Measurements from ENCODE around the gene TBC1D20. TPM values are rescaled to one million over a fixed set of nuclear protein-coding genes. Genes with fewer than 3 reads are reported as not detected.

TBC1D20 gene
- total RNA-seq, 8 experiments from 2014 or later = 13.1 to 31.4 (median 20.3) TPM

- Histone ChIP-seq H3K27ac (no peak overlapping the region), H3K4me3 (no peak overlapping the region), H3K4me1 (replicated peaks in 1 of 2) (no peaks in the 10 kb centered on the region)
- in situ Hi-C loops (cut with MboI; ENCODE audit: low pct_unique_long_range_greater_than_20kb in 2 of 9, low sequenced_read_pairs in 9 of 9, unreplicated experiment in 9 of 9) = no loop called here
- peak in 1 of 8 experiments; percentile 7 for ATAC-seq (replicated peaks in 6 of 8)
- WGBS, 10 experiments = 50 to 100% (median 93%) methylated on average over 1 to 4 of the region's 8 CpGs; no CpG with 5 or more reads in 4 of the 10 experiments
These were observed 43.4 kb downstream of the TBC1D20 start for GRCh38 chr20:418858-419365.

GRCh38 chr20:417801-418342, 44.5 kb downstream of the TBC1D20 start:
- in situ Hi-C loops (cut with MboI; ENCODE audit: low pct_unique_long_range_greater_than_20kb in 2 of 9, low sequenced_read_pairs in 9 of 9, unreplicated experiment in 9 of 9) = no loop called here
- 88 to 100% (median 100%) methylated on average over 1 to 11 of the region's 12 CpGs; no CpG with 5 or more reads in 5 of the 10 experiments for WGBS, 10 experiments
- Histone ChIP-seq H3K4me1 (replicated peaks in 1 of 2) (no peaks in the 10 kb centered on the region), H3K27ac (no peak overlapping the region), H3K4me3 (no peak overlapping the region)
- no peak for ATAC-seq (replicated peaks in 6 of 8)

GRCh38 chr20:416950-417800, 45.2 kb downstream of the TBC1D20 start:
- ATAC-seq (replicated peaks in 6 of 8) = no peak
- in situ Hi-C loops (cut with MboI; ENCODE audit: low pct_unique_long_range_greater_than_20kb in 2 of 9, low sequenced_read_pairs in 9 of 9, unreplicated experiment in 9 of 9) = no loop called here
- H3K4me1 ChIP-seq (replicated peaks in 1 of 2) = no peaks in the 10 kb centered on the region
- WGBS, 10 experiments = 50 to 87% (median 77%) methylated on average over 1 to 7 of the region's 13 CpGs; no CpG with 5 or more reads in 5 of the 10 experiments
- H3K4me3 ChIP-seq = no peak overlapping the region
- H3K27ac ChIP-seq = no peak overlapping the region

GRCh38 chr20:415820-416322, 46.5 kb downstream of the TBC1D20 start:
- no peak overlapping the region for H3K4me3 ChIP-seq
- in situ Hi-C loops (cut with MboI; ENCODE audit: low pct_unique_long_range_greater_than_20kb in 2 of 9, low sequenced_read_pairs in 9 of 9, unreplicated experiment in 9 of 9) = no loop called here
- H3K27ac ChIP-seq = no peak overlapping the region
- H3K4me1 ChIP-seq (replicated peaks in 1 of 2) = no peaks in the 10 kb centered on the region
- ATAC-seq (replicated peaks in 6 of 8) = no peak
- 65 to 100% (median 93%) methylated on average over 1 to 10 of the region's 13 CpGs for WGBS, 10 experiments

GRCh38 chr20:414161-414560, 48.2 kb downstream of the TBC1D20 start:
- no peak overlapping the region for H3K4me3 ChIP-seq
- in situ Hi-C loops (cut with MboI; ENCODE audit: low pct_unique_long_range_greater_than_20kb in 2 of 9, low sequenced_read_pairs in 9 of 9, unreplicated experiment in 9 of 9) = no loop called here
- H3K4me1 ChIP-seq (replicated peaks in 1 of 2) = peaks cover 4 to 6% of the 10 kb centered on the region in 2 donors
- 46 to 100% (median 77%) methylated on average over 1 to 2 of the region's 2 CpGs for WGBS, 10 experiments
- ATAC-seq (replicated peaks in 6 of 8) = no peak
- H3K27ac ChIP-seq = no peak overlapping the region

GRCh38 chr20:412081-412480, 50.3 kb downstream of the TBC1D20 start:
- no peak for ATAC-seq (replicated peaks in 6 of 8)

GRCh38 chr20:409697-410559, 52.4 kb downstream of the TBC1D20 start:
- Histone ChIP-seq H3K27ac (no peak overlapping the region), H3K4me3 (peak overlapping the region in 4 of 5 donors; percentile 94 to 100 (median 96)), H3K4me1 (replicated peaks in 1 of 2) (peaks cover 8 to 12% of the 10 kb centered on the region in 2 donors)
- no peak for ATAC-seq (replicated peaks in 6 of 8)
- WGBS, 10 experiments = 83 to 95% (median 90%) methylated on average over 3 to 13 of the region's 14 CpGs
- in situ Hi-C loops (cut with MboI; ENCODE audit: low pct_unique_long_range_greater_than_20kb in 2 of 9, low sequenced_read_pairs in 9 of 9, unreplicated experiment in 9 of 9) = no loop called here

More at GRCh38 chr20:412081-412480, 50.3 kb downstream of the TBC1D20 start:
- Histone ChIP-seq H3K4me1 (replicated peaks in 1 of 2) (peaks cover 7 to 8% of the 10 kb centered on the region in 2 donors), H3K4me3 (no peak overlapping the region), H3K27ac (no peak overlapping the region)
- WGBS, 10 experiments = 74 to 100% (median 91%) methylated on average over 1 to 3 of the region's 3 CpGs; no CpG with 5 or more reads in 2 of the 10 experiments
- in situ Hi-C loops (cut with MboI; ENCODE audit: low pct_unique_long_range_greater_than_20kb in 2 of 9, low sequenced_read_pairs in 9 of 9, unreplicated experiment in 9 of 9) = no loop called here

- Histone ChIP-seq H3K4me3 (peak overlapping the region; percentile 94 to 100 (median 97)), H3K27ac (peak overlapping the region; percentile 97), H3K4me1 (replicated peaks in 1 of 2) (peaks cover 8 to 12% of the 10 kb centered on the region in 2 donors)
- in situ Hi-C loops (cut with MboI; ENCODE audit: low pct_unique_long_range_greater_than_20kb in 2 of 9, low sequenced_read_pairs in 9 of 9, unreplicated experiment in 9 of 9) = no loop called here
- 17 to 83% (median 30%) methylated on average over 1 to 6 of the region's 7 CpGs; no CpG with 5 or more reads in 1 of the 10 experiments for WGBS, 10 experiments
- peak in 1 of 8 experiments; percentile 3 for ATAC-seq (replicated peaks in 6 of 8)
These were observed 53.3 kb downstream of the TBC1D20 start for GRCh38 chr20:408843-409696.

- WGBS, 10 experiments = 0% methylated on average over 1 of the region's 87 CpGs; no CpG with 5 or more reads in 8 of the 10 experiments
- in situ Hi-C loops (cut with MboI; ENCODE audit: low pct_unique_long_range_greater_than_20kb in 2 of 9, low sequenced_read_pairs in 9 of 9, unreplicated experiment in 9 of 9) = no loop called here
These were observed 54.1 kb downstream of the TBC1D20 start, which contains the start of gene RBCK1 for GRCh38 chr20:407953-408842. Gene RBCK1 (plus strand): TSS chr20:408299. CDS start chr20:408758, 459 bp downstream.

GRCh38 chr20:407133-407952, 55.0 kb downstream of the TBC1D20 start:
- ATAC-seq (replicated peaks in 6 of 8) = peak; percentile 74 to 90 (median 86)
- Histone ChIP-seq H3K4me3 (peak overlapping the region; percentile 94 to 100 (median 97)), H3K4me1 (replicated peaks in 1 of 2) (peaks cover 10 to 14% of the 10 kb centered on the region in 2 donors), H3K27ac (peak overlapping the region; percentile 97)
- 0 to 34% (median 9%) methylated on average over 4 to 22 of the region's 45 CpGs; no CpG with 5 or more reads in 1 of the 10 experiments for WGBS, 10 experiments
- in situ Hi-C loops (cut with MboI; ENCODE audit: low pct_unique_long_range_greater_than_20kb in 2 of 9, low sequenced_read_pairs in 9 of 9, unreplicated experiment in 9 of 9) = no loop called here

More at GRCh38 chr20:407953-408842, 54.1 kb downstream of the TBC1D20 start, which contains the start of gene RBCK1:
- peak within 1 kb of the TSS; percentile 97 for H3K27ac ChIP-seq
- H3K4me1 ChIP-seq (replicated peaks in 1 of 2) = peaks cover 8 to 12% of the 10 kb centered on the region in 2 donors
- peak within 1 kb of the TSS; percentile 94 to 100 (median 97) for H3K4me3 ChIP-seq
- ATAC-seq (replicated peaks in 6 of 8) = peak; percentile 66 to 77 (median 74)

Data from motor neuron (in vitro differentiated cells).